ENCODE measurements around the gene PRKN. TPM values are rescaled to one million over a fixed set of nuclear protein-coding genes. Genes with fewer than 3 reads are reported as not detected.

Gene PRKN
- total RNA-seq, 1 donor from 2014 or later, result 5.1 TPM

DNA sequence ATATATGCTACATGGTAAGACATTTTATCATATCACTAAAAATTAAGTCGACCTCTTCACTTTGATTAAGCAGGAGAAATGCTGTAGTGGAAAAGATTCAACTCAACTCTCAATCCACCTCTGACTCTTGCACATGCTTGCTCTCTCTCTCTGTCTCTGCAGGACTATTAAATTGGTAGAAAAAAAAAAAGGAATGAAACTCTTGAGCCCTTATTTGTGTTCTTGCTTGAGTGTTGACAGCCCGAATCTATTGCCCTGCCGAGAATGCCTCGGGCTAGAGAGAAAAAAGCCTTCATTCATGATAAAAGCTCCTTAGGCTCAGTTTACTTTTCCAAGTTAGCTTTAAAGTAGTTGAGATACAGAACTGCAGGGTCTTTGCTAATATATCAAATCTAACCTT lies 722.2 kb downstream of the PRKN start:
- Mint-ChIP-seq H3K4me3 (ENCODE audit: unreplicated experiment) (no peak overlapping the region), H3K9me3 (ENCODE audit: unreplicated experiment) (no peaks in the 10 kb centered on the region), H3K27me3 (ENCODE audit: unreplicated experiment) (no peaks in the 10 kb centered on the region), H3K36me3 (ENCODE audit: low read depth, unreplicated experiment) (no peaks in the 10 kb centered on the region), H3K4me1 (ENCODE audit: unreplicated experiment) (no peaks in the 10 kb centered on the region), H3K27ac (ENCODE audit: unreplicated experiment) (no peak overlapping the region)
- DNase-seq (ENCODE audit: low spot score), result no peak
- TF ChIP-seq, protein P1, sequence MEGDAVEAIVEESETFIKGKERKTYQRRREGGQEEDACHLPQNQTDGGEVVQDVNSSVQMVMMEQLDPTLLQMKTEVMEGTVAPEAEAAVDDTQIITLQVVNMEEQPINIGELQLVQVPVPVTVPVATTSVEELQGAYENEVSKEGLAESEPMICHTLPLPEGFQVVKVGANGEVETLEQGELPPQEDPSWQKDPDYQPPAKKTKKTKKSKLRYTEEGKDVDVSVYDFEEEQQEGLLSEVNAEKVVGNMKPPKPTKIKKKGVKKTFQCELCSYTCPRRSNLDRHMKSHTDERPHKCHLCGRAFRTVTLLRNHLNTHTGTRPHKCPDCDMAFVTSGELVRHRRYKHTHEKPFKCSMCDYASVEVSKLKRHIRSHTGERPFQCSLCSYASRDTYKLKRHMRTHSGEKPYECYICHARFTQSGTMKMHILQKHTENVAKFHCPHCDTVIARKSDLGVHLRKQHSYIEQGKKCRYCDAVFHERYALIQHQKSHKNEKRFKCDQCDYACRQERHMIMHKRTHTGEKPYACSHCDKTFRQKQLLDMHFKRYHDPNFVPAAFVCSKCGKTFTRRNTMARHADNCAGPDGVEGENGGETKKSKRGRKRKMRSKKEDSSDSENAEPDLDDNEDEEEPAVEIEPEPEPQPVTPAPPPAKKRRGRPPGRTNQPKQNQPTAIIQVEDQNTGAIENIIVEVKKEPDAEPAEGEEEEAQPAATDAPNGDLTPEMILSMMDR (IDR thresholded peaks at IDR 0.05; ENCODE audit: unreplicated experiment), result no peak

DNA sequence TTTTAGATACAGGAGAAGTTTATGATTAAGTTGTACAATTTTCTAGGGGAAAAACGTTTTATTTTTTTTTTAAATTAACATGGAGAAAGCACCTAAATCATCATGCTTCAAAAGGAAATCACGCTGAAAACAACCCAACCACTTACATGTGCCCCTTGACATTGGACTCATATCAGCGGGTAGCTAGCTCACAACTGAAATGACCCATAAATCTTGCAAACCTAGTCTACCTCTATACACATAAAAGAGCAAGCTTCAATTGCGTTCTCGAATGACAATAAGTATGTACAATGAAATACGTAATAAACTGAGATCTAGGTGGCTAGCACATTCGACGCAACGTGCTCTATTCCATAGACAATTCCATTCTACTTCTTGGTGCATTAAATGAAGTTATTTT lies 730.8 kb downstream of the PRKN start:
- no peak overlapping the region for H3K27ac Mint-ChIP-seq (ENCODE audit: unreplicated experiment)
- TF ChIP-seq, protein P1 (IDR thresholded peaks at IDR 0.05; ENCODE audit: unreplicated experiment), result no peak
- no peaks in the 10 kb centered on the region for H3K4me1 Mint-ChIP-seq (ENCODE audit: unreplicated experiment)
- H3K27me3 Mint-ChIP-seq (ENCODE audit: unreplicated experiment), result peaks cover 1% of the 10 kb centered on the region
- no peaks in the 10 kb centered on the region for H3K36me3 Mint-ChIP-seq (ENCODE audit: low read depth, unreplicated experiment)
- H3K9me3 Mint-ChIP-seq (ENCODE audit: unreplicated experiment), result no peaks in the 10 kb centered on the region
- no peak for DNase-seq (ENCODE audit: low spot score)
- no peak overlapping the region for H3K4me3 Mint-ChIP-seq (ENCODE audit: unreplicated experiment)

DNA sequence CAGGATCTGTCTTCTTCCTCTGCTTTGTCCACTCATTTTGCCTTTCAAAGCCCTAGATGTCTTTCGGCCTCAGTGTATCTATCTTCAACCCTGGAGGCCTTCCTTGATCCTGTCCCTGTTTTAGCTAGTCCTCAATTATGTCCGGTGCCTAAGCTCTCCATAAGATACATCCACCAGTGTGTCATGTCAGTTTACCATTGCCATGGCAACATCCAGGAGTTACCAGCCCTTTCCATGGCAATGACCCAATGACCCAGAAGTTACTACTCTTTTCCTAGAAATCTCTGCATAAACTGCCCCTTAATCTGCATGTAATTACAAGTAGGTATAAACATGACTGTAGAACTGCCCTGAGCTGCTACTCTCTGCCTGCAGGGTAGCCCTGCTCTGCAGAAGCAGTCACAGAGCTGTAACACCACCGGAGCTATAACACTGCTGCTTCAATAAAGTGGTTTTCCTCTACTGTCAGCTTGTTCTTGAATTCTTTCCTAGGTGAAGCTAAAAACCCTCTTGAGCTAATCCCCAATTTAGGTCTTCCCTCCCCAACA lies 741.6 kb downstream of the PRKN start:
- Mint-ChIP-seq H3K4me1 (ENCODE audit: unreplicated experiment) (no peaks in the 10 kb centered on the region), H3K9me3 (ENCODE audit: unreplicated experiment) (no peaks in the 10 kb centered on the region), H3K27me3 (ENCODE audit: unreplicated experiment) (peaks cover 4% of the 10 kb centered on the region), H3K27ac (ENCODE audit: unreplicated experiment) (no peak overlapping the region), H3K36me3 (ENCODE audit: low read depth, unreplicated experiment) (no peaks in the 10 kb centered on the region), H3K4me3 (ENCODE audit: unreplicated experiment) (no peak overlapping the region)
- no peak for DNase-seq (ENCODE audit: low spot score)
- TF ChIP-seq, protein P1 (IDR thresholded peaks at IDR 0.05; ENCODE audit: unreplicated experiment), result no peak

DNA sequence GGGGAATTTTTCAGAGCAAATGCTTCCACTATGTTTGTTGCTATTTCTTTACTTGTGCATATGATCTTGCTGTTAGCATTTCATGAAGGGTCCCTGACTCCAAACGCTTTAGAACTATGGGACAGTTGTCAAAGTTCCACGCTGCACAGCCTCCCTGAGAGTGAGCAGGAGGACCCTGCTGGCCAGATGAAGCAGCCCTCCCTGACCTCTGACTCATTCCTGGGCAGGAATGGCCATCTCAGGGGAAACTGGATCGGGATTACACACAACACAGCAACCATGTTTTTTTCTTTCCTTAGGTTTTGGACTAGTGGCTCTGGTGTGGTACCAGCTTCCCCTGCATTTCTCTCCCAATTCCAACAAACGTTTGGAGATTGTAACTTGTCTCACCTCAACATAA lies 742.9 kb downstream of the PRKN start:
- no peak for DNase-seq (ENCODE audit: low spot score)
- Mint-ChIP-seq H3K4me3 (ENCODE audit: unreplicated experiment) (no peak overlapping the region), H3K9me3 (ENCODE audit: unreplicated experiment) (no peaks in the 10 kb centered on the region), H3K27me3 (ENCODE audit: unreplicated experiment) (peaks cover 2% of the 10 kb centered on the region), H3K4me1 (ENCODE audit: unreplicated experiment) (no peaks in the 10 kb centered on the region), H3K27ac (ENCODE audit: unreplicated experiment) (no peak overlapping the region), H3K36me3 (ENCODE audit: low read depth, unreplicated experiment) (no peaks in the 10 kb centered on the region)
- TF ChIP-seq, protein P1 (IDR thresholded peaks at IDR 0.05; ENCODE audit: unreplicated experiment), result no peak

DNA sequence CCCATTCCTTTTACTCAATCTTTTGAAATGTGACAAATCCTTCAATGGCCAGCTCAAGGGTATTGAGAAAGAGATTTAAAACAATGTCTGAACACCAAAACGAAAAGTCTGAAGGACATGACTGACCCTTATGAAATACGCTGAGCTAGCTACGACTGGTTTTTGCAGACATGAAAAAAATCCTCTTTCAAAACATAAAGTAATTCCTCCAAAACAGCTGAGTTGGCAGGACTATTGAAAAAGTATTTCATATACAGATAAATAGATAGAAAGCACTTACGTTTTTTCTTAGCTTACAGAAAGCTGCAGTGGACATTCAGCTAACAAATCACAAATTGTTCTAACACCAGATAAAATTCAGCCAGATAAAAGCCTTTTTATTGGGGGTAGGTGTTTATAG lies 751.0 kb downstream of the PRKN start:
- H3K9me3 Mint-ChIP-seq (ENCODE audit: unreplicated experiment), result no peaks in the 10 kb centered on the region
- no peak overlapping the region for H3K4me3 Mint-ChIP-seq (ENCODE audit: unreplicated experiment)
- no peaks in the 10 kb centered on the region for H3K4me1 Mint-ChIP-seq (ENCODE audit: unreplicated experiment)
- no peaks in the 10 kb centered on the region for H3K27me3 Mint-ChIP-seq (ENCODE audit: unreplicated experiment)
- TF ChIP-seq, protein P1 (IDR thresholded peaks at IDR 0.05; ENCODE audit: unreplicated experiment), result no peak
- H3K27ac Mint-ChIP-seq (ENCODE audit: unreplicated experiment), result no peak overlapping the region
- no peak for DNase-seq (ENCODE audit: low spot score)
- no peaks in the 10 kb centered on the region for H3K36me3 Mint-ChIP-seq (ENCODE audit: low read depth, unreplicated experiment)
